Activated CD4-positive, alpha-beta T cell treated with anti-CD3 and anti-CD28 coated beads, Interleukin-2, amount 50 U/mL, for 1 hour (primary cell): Measurements from ENCODE around the gene INSR.

Experiments used
- DNase-seq: peaks from one replicate; pipeline ENCODE4 v3.0.0-alpha.2; 2020

The INSR gene

DNA sequence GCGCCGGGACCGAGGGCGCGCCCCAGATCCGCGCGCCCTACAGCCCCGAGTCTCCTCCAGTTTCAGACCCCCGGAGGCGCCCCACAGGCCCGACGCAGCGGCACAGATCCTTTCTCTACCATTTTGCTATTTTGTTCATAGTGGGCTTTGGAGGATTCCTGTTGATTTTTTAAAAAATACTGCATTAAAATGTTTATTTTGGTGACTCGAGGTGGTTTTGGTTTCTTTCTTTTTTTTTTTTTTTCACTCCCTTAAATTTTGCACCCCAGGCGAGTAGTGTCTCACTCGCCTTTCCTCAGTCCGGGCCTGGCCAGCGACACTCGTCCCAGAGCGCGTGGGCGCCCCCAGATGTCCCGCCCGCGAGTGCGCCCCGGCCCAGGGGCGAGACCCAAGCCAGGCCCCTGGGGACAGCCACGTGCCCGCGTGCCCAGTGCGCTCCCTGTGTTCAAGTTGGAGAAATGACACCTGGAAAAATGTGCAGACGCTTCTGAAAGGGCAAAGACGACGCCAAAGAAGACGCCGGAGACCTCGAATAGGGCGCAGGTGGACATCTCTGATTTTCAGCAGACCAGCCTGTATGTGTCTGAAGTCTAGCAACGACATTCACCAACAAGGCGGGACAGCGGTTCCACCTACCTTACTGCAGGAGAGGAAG lies 471 bp upstream of the INSR start:
- DNase-seq, result no peak

DNA sequence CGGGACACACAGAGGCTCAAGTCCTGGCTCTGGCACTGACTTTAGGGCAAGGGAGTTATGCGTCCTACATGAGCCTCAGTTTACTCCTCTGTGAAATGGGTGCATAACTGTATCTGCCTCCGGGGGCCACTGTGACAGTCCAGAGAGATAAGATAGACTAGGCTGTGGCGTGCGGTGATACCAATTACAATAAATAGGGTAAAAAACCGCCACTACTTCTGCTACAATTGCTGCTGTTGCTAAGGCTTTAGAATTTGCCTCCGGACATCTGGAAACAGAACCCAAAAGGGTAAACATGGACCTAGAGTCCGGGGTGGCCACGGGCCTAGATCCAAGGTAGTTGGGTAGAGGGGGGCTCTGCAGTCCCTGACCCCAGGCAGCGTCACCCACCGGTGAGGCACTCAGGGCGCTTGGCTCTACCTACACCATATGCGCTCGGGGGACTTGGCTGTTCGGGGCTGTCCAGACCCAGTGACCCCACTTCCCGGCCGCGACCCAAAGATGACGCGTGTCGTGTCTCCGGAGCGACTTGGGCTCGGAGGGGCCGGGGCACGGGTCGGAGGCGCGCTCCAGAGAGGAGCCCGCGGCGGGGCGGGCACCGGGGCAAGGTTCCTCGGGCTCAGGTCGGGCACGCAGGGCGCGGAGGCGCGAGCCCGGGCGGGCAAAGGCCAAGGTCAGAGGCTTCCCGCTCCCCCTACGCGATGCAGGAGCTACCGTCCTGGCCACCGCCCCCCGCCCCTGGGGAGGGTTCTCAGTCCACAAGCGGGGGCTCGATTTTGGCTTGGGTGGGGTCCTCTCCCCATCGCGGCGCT lies 1.1 kb downstream of the INSR start:
- no peak for DNase-seq

DNA sequence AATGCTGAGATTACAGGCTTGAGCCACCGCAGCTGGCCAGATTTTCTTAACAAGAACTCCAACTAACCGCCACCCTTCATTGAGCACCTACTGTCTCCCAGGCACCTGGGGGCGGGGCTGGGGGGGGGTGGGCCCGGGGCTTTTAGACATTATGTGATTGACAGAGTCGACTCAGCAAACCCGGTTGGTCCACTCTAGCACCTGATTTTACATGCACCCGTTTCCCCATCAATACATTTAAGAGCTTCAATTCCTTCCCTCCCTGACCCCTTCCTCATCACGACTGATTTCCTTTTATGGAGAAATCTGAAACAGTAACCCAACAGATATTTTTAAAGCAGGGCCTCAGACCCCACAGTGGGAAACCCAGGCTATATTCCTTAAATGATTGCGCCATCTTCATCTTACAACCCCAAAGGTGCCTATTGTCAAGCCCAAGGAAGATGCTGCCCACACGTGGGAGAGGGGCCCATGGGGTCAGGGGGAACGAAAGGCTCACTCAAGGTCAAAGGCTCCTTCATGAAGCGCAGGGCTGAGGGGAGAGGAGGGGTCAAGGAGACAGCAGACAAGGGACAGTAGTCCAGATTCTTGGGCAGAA lies 1.8 kb downstream of the INSR start:
- DNase-seq, result no peak

DNA sequence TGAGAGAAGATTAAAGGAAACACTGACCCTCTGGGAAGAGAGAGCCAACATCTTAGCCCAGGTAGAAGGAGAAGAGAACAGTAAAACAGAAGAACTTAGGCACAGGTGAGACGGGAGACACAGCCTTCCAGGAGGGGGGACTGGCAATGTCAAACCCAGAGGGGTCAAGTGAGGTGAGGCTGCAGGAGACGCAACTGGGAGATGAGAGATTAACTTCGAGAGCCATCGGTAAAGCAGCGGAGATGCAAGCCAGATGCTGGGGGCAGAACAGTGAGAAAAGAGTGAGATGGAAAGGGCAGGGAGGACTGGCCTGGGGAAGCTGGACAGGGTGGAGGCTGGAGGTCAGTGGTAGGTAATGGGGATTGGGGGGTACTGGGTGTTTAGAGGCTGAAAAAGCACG lies 5.2 kb downstream of the INSR start:
- no peak for DNase-seq

DNA sequence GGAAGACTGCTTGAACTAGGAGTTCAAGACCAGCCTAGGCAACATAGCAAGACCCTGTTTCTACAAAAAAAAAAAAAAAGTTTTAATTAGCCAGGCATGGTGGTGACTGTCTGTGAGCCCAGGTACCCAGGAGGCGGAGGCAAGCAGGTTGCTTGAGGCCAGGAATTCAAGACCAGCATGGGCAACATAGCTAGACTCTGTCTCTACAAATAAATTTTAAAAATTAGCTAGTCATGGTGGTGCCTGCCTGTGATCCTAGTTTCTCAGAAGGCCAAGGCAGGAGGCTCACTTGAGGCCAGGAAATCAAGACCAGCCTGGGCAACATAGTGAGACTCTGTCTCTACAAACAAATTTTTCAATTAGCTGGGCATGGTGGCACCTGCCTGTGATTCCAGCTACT lies 6.1 kb downstream of the INSR start:
- DNase-seq, result no peak

DNA sequence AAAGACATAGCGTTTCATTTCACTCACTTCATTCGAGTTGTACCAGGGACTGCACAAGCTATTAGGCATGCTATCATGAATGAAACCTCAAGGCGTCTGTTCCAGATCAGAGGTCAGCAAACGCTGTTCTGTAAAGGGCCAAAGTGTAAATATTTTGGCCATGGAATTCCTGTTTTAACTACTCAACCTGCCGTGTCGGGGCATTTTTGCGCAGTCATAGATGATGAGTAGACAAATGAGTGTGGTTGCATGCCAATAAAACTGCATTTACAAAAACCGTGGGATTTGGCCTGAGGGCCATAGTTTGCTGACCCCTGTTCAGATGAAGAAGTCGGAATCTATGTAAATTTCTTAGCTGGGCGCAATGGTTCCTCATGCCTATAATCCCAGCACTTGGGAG lies 6.5 kb downstream of the INSR start:
- no peak for DNase-seq

DNA sequence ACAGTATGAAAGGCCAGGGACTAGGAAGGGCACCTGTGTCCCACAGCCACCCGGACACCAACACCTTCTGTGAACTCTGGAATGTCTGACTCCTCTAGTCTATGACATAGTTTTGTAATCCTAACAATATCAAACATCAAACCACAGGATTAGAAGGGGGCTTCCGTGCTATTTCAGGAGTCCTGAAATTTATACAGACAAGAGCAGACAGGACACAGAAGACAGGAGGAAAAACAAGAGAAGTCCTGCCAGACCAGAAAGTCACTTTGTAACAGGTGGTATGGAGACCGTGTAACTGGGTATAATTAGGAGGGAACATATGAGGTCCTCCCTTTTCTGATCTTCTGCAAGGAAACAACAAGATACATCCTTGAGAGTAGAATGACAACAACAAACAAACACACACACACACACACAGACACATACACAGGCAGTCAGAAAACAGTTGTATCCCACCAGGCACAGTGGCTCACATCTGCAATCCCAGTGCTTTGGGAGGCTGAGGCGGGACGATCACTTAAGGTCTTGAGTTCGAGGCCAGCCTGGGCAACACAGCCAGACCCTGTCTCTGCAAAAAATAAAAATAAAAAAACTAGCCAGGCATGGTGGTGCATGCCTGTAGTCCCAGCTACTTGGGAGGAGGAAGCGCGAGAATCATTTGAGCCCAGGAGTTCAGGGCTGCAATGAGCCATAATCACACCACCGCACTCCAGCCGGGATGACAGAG lies 13.1 kb downstream of the INSR start:
- no peak for DNase-seq

DNA sequence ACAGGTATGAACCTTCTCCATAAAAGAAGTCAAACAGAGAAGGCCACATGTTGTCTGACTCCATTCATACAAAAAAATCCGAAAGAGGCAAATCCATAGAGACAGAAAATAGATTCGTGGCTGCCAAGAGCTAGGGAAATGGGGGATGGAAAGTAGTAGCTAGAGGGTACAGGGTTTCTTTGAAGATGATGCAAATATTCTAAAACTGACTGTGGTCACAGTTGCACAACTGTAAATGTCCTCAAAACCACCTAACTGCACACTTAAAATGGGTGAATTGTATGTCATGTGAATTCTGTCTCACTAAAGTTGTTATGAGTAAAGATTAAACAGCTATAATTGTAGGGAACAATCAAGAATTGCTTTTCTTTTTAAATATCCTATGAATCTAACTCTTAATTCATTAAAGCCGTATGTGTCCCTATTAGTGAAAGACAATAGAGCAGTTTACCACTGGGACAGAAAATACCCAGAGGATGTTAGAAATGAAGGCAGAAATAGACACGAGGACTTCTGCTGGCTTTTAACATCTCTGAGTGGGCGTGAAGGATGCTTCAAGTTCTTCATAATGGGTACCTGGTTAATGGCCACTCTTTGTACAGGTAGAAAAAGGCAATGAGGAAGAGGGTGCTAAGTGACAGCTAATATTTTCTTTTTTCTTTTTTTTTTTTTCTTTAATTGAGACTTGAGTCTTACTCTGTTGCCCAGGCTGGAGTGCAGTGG lies 21.2 kb downstream of the INSR start:
- no peak for DNase-seq

DNA sequence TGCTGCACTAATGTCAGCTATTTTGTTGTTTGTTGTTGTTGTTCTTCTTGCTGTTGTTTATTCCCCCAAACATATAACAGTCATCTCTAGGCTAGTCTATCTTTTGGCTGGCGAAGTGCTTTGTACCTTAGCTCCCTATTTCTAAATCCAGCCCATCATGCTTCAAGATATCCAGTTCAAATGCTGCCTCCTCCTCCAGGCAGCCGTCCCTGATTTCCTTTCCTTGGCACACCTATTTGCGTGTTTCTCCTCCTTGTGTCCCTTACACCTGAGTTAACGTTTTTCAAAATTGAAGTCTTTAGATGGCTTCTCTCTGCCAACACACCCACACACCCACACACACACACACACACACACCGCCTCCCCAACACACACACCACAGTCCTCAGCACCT lies 25.5 kb downstream of the INSR start:
- DNase-seq, result no peak

DNA sequence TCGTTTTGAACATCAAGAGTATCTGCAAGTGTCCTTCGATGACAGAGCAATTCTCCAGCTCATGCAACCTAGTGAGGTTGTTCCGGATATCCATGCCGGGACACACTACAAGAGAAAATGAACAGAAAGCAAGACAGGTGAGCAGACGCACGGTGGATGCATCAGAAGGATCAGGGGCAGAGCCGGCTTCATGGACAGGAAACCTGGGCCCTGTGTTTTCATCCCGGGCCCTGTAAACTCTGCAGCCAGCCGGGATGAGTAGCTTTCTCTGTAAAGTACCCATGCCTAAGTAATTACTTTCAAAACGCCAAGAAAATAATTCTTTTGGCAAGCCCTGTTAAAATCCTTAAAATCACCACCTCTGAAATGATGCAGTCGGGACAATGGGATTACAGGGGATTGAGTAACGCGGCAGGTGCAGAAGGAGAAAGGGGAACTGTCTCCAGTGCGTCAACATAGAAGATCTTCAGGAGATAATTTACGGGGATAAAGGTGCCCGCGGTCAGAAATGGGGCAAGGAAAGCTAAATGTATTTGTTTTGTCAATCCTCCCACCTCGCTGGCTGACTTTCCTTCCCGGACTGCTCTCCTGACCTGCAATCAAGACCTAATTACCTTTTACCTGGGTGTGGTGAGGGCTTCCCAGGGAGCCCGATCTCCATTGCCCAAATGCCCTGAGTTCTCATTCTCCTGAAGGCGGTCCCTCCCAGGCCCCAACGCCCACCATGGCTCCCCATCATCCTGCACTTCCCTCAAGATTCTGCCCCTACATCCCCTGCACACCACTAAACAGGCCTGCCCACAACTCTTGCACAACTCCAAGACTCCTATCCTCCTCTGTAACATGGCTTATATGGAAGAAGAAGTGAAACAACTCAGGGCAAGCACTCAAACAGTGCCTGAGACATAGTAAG lies 26.2 kb downstream of the INSR start:
- DNase-seq, result no peak

DNA sequence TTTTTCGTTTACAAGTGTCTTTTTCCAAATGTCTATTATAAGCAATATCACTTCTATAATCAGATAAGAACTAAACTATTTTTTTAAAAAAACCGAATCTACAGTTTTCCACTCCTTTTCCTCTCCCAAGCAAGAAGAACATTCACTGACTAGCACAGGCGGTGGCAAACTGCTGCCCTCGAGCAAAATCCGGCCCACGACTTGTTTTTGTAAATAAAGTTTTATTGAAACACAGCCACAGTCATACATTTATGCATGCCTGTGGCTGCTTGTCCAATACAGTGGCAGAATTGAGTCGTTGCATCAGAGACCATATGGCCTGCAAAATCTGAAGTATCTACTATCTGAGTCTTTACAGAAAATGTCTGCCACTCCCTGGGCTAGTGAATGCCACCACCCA lies 27.4 kb downstream of the INSR start:
- DNase-seq, result no peak

DNA sequence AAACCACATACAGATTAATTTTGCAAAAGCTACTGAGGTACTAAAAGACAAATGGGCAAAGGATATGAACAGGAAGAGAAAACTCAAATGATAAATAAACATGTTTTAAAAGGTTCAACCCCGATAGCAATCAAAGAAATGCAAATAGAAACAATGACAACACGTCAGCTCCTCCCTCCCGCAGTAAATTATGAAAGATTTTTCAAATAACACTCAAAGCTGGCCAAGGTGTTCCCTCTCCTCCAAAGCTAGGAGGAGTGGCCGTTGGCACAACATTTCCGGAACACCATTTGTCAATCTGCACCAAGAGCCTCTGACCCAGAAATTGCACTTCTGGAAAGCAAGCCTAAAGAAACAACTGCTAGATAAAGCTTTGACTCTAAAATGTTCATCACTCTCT lies 28.3 kb downstream of the INSR start:
- DNase-seq, result no peak

DNA sequence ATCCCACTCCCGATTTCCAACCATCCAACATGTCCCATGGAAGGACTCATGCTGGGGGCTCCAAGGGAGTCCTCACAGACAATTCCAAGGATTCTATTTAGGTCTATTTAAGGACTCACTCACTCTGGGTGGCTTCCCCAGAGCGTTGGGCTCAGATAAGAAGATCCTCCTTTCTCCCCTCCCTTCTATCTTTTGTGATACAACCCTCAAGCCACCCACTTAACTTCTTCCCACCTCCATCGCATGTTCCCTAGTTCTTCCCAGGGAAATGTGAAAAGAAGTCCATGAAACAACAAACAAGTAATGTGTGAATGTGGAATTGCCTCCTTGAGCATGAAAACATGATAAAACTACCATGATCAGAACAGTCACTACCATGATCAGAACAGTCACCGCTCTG lies 29.4 kb downstream of the INSR start:
- DNase-seq, result no peak

DNA sequence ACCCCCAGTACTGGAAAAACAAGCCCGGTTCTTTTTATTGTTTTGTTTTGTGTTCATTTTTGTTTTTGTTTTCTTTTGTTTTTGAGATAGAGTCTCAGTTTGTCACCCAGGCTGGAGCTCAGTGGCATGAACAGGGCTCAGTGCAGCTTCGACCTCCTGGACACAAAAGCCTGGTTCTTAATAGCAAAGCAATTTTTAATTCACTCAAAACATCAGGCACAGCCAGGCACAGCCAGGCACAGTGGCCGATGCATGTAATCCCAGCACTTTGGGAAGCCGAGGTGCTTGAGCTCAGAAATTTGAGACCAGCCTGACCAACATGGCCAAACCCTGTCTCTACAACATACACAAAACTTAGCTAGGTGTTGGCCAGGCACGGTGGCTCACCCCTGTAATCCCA lies 30.7 kb downstream of the INSR start:
- DNase-seq, result no peak

DNA sequence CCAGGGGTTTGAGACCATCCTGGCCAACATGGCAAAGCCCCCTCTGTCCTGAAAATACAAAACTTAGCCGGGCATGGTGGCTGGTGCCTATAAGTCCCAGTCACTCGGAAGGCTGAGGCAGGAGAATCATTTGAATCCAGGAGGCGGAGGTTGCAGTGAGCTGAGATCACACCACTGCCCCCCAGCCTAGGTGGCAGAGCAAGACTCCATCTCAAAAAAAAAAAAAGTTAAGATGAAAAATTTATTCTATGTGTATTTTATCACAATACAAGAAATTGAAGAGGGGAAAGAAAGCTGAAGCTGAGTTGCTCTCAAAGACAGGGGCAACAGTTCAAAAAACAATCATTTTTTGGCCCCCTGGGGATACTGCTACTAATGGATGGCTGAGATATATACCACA lies 31.1 kb downstream of the INSR start:
- DNase-seq, result no peak

DNA sequence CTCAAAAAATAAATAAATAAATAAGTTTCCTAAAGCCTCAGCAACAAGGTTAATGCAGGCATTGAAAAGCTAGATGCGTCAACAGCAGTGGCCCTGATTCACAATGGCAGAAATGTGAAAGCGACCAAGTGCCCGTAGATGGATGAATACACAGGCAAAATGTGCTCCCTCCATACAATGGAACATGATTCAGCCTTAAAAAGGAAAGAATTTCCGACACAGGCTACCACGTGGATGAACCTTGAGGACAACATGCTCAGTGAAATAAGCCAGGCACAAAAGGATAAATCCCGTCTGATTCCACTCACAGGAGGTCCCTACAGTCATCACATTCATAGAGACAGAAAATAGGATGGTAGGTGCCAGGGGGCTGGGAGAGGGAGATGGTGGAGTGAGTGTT lies 31.7 kb downstream of the INSR start:
- DNase-seq, result no peak

DNA sequence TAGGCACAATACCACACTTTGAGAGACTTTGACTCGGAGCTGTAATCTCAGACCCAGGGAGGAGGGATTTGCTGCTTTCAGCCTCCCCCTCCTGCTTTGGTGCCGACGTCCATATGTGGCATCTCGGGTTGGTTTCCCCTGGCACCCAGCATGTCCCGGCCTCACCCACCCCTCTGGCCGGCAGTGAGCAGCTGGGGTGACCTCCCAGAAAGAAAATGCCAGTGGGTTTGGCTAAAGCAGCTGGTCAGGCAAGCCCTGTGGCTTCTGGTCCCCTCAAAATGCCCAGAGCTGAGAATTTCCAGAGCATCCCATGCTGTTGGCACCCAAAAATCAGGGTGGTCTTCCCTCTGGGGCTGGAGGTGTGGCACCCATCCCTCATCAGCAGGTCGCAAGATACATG lies 34.1 kb downstream of the INSR start:
- DNase-seq, result no peak

DNA sequence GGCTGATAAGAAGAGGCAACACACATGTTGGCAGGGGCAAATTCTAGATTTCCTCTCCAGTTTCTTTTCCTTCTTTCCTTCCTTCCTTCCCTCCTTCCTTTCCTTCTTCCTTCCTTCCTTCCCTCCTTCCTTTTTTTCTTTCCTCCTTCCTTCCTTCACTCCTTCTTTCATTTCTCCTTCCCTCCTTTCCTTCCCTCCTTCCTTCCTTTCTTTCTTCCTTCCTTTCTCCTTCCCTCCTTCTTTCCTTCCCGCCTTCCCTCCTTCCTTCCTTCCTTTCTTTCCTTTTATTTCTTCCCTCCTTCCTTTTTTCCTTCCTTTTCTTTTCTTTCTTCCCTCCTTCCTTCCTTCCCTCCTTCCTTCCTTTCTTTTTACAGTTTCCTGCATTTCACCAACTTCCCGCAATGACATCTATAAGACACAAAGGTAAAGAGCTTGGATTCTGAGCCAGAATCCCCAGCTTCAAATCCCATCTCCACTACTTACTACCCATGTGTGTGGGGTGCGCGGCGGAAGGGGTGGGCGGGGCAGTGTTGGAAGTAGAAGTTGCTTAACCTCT lies 35.3 kb downstream of the INSR start:
- DNase-seq, result no peak

DNA sequence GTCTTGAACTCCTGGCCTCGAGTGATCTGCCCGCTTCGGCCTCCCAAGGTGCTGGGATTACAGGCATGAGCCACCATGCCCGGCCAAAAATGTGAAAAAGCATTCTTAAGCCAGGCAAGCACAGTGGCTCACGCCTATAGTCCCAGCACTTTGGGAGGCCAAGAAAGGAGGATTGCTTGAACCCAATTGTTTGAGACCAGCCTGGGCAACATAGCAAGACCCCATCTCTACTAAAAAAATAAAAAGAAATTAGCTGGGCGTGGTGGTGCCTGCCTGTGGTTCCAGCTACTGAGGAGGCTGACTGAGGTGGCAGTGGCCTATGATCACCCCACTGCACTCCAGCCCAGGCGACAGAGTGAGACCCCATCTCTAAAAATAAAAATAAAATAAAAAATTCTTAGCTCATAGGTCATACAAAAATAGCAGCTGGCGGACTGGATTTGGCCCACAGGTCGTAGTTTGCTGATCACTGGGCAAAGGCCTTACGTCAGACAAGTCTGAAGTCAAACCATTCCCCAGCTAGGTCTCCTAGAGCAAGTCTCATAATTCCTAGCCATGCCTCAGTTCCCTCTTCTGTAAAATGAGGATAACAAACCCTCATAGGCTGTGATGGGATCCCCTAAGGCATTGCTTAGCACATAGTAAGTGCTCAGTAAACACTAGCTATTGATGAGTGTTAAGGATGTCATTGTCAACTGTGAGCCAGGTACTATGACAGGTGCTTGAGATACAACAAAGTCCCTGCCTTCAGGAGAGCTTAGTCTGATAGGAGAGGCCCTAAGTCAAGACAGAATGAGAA lies 36.0 kb downstream of the INSR start:
- DNase-seq, result no peak

DNA sequence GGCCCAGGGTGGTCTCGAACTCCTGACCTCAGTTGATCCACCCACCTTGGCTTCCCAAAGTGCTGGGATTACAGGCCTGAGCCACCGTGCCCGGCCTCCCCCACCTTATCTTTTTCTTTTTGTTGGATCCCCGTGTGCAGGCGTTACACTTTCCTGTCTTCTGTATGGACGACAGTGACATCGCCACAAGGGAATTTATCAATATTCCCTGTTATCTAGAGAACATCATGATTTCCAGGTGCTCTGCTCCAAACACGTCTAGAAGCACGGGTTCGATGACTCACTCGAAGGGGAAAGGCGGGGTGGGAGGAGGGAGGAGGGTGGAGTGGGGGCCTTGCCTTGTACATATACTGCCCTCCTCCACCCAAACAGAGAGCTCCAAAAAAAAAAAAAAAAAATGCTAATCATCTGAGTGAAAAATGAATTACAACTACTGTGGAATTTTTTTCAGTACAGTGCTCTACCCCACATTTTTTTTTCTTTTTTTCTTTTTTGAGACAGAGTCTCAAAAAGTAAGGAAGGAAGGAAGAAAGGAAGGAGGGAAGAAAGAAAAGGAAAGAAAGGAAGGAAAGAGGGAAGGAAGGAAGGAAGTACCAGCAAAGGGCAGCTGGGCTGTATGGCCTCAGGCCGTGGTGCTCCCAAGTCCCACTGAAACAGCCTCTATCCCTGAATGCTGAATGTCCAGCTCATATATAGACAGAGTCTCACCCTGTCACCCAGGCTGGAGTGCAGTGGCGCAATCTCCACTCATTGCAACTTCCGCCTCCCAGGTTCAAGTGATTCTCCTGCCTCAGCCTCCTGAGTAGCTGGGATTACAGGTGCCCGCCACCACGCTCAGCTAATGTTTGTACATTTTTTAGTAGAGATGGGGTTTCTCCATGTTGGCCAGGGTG lies 36.8 kb downstream of the INSR start:
- no peak for DNase-seq
